Liver (tissue), 9 donors: ENCODE measurements around the gene DFFB. TPM values are rescaled to one million over a fixed set of nuclear protein-coding genes. Genes with fewer than 3 reads are reported as not detected.

Source experiments
- DNase-seq: peaks from one replicate; pipeline ENCODE4 v3.0.0-alpha.2; 2017; ENCODE audit warnings: low spot score
- H3K27ac ChIP-seq, 2 donors: one replicate each; pipeline ENCODE4 v1.7.0; 2013; ENCODE audit warnings: inconsistent platforms in 2 of 2, low read length in 2 of 2, control low read depth in 1 of 2, low read depth in 1 of 2, mild to moderate bottlenecking in 1 of 2
- H3K27me3 ChIP-seq, 4 donors: one replicate each; pipeline versions ENCODE4 v1.6.1 to v1.7.0; 2013; ENCODE audit warnings: low read length in 3 of 4, inconsistent platforms in 1 of 4, mild to moderate bottlenecking in 1 of 4, moderate library complexity in 1 of 4; ENCODE audit not compliant: control insufficient read depth in 4 of 4, insufficient read depth in 4 of 4
- H3K36me3 ChIP-seq, 4 donors: one replicate each; pipeline versions ENCODE4 v1.6.1 to v1.7.0; 2013; ENCODE audit warnings: low read length in 3 of 4, mild to moderate bottlenecking in 3 of 4, low read depth in 1 of 4, moderate library complexity in 1 of 4; ENCODE audit not compliant: control insufficient read depth in 4 of 4, insufficient read depth in 3 of 4
- H3K4me1 ChIP-seq, 4 donors: one replicate each; pipeline versions ENCODE4 v1.6.1 to v1.7.0; 2013; ENCODE audit warnings: low read length in 3 of 4, mild to moderate bottlenecking in 3 of 4, moderate library complexity in 1 of 4; ENCODE audit not compliant: control insufficient read depth in 4 of 4, insufficient read depth in 4 of 4
- H3K4me3 ChIP-seq, 3 donors: one replicate each; pipeline versions ENCODE4 v1.6.1 to v1.7.0; 2013; ENCODE audit warnings: low read length in 3 of 3, control low read depth in 1 of 3, low read depth in 1 of 3, mild to moderate bottlenecking in 1 of 3
- H3K9ac ChIP-seq, 2 donors: one replicate each; pipeline ENCODE4 v1.7.0; 2013; ENCODE audit warnings: low read length in 2 of 2, mild to moderate bottlenecking in 2 of 2, moderate library complexity in 2 of 2, control low read depth in 1 of 2, low read depth in 1 of 2
- H3K9me3 ChIP-seq, 4 donors: one replicate each; pipeline versions ENCODE4 v1.6.1 to v1.7.0; 2013; ENCODE audit warnings: low read length in 3 of 4; ENCODE audit not compliant: control insufficient read depth in 4 of 4
- ATF3 ChIP-seq: IDR thresholded peaks from 2 replicates; pipeline ENCODE4 v1.6.1; 2016; ENCODE audit warnings: antibody characterized with exemption
- CTCF ChIP-seq: fragments of 150-350 bp; IDR thresholded peaks from 2 replicates; pipeline ENCODE4 v1.5.1; 2017; ENCODE audit warnings: improper control_type of control experiment, low read depth, low read length; ENCODE audit not compliant: missing input control
- FOXA1 ChIP-seq: IDR thresholded peaks from 2 replicates; pipeline ENCODE4 v1.6.1; 2016; ENCODE audit warnings: antibody characterized with exemption
- FOXA2 ChIP-seq: IDR thresholded peaks from 2 replicates; pipeline ENCODE4 v1.6.1; 2016; ENCODE audit warnings: antibody characterized with exemption
- GABPA ChIP-seq, 2 donors: IDR thresholded peaks in 1 of 2; conservative IDR thresholded peaks in 1 of 2; 2 replicates each; pipeline ENCODE4 v1.6.1; 2016; ENCODE audit warnings: antibody characterized with exemption in 2 of 2, mild to moderate bottlenecking in 1 of 2, moderate library complexity in 1 of 2
- HNF4A ChIP-seq, 2 donors: conservative IDR thresholded peaks; 2 replicates each; pipeline ENCODE4 v1.6.1; 2016; ENCODE audit warnings: antibody characterized with exemption in 2 of 2, mild to moderate bottlenecking in 2 of 2
- HNF4G ChIP-seq: IDR thresholded peaks from 2 replicates; pipeline ENCODE4 v1.6.1; 2016; ENCODE audit warnings: antibody characterized with exemption
- JUND ChIP-seq, 2 donors: IDR thresholded peaks; 2 replicates each; pipeline ENCODE4 v1.6.1; 2016; ENCODE audit warnings: antibody characterized with exemption in 2 of 2
- MAX ChIP-seq: IDR thresholded peaks from 2 replicates; pipeline ENCODE4 v1.6.1; 2016; ENCODE audit warnings: antibody characterized with exemption
- NR2F2 ChIP-seq: IDR thresholded peaks from 2 replicates; pipeline ENCODE4 v1.6.1; 2016; ENCODE audit warnings: antibody characterized with exemption
- RAD21 ChIP-seq, 2 donors: IDR thresholded peaks; 2 replicates each; pipeline ENCODE4 v1.6.1; 2016; ENCODE audit warnings: antibody characterized with exemption in 2 of 2, mild to moderate bottlenecking in 2 of 2
- REST ChIP-seq: IDR thresholded peaks from 2 replicates; pipeline ENCODE4 v1.6.1; 2016; ENCODE audit warnings: antibody characterized with exemption, mild to moderate bottlenecking
- RXRA ChIP-seq, 2 donors: IDR thresholded peaks; 2 replicates each; pipeline ENCODE4 v1.6.1; 2017 to 2018; ENCODE audit warnings: antibody characterized with exemption in 2 of 2, mild to moderate bottlenecking in 1 of 2
- SP1 ChIP-seq: IDR thresholded peaks from 2 replicates; pipeline ENCODE4 v1.6.1; 2018; ENCODE audit warnings: antibody characterized with exemption, mild to moderate bottlenecking
- TAF1 ChIP-seq: conservative IDR thresholded peaks from 2 replicates; pipeline ENCODE4 v1.6.1; 2016; ENCODE audit warnings: antibody characterized with exemption, mild to moderate bottlenecking
- ZBTB33 ChIP-seq: IDR thresholded peaks from 2 replicates; pipeline ENCODE4 v1.6.1; 2016; ENCODE audit warnings: antibody characterized with exemption
- WGBS: extraction: QIAGEN DNeasy Blood & Tissue Kit; methylation state at CpG from one replicate; pipeline ENCODE4 v1.1.7; 2013; 5-methylcytosine and 5-hydroxymethylcytosine counted together
- polyA plus RNA-seq, 2 donors: library from polyadenylated mRNA; stranded (reverse) in 1 of 2; unstranded in 1 of 2; fragments of 200-250 nt in 1 of 2; fragments of >200 nt in 1 of 2; fragmentation: Nextera tagmentation in 1 of 2; extraction: Ambion mirVana in 1 of 2; gene quantifications; one replicate each; pipeline versions ENCODE4 v1.2.1 to v1.2.3, GENCODE V29; 2013 to 2015
- total RNA-seq, 2 donors: library from RNA; depleted of rRNA; stranded (reverse); fragments of >200 nt; gene quantifications; one replicate each; pipeline ENCODE4 v1.2.3, GENCODE V29; 2014
- donor health status: healthy.
- donor health status: healthy.
- donor health status: healthy.
- donor health status: healthy.
- donor health status: healthy.

DFFB gene
- total and polyA plus RNA-seq, 4 donors, result 0.92 to 6.1 (median 2.9) TPM

- Histone ChIP-seq H3K27ac (no peak overlapping the region), H3K9ac (no peak overlapping the region), H3K4me1 (peaks cover 0 to 6% (median 0%) of the 10 kb centered on the region in 4 donors), H3K36me3 (no peaks in the 10 kb centered on the region), H3K27me3 (peaks cover 0 to 3% (median 0%) of the 10 kb centered on the region in 4 donors), H3K9me3 (no peaks in the 10 kb centered on the region), H3K4me3 (no peak overlapping the region)
- TF ChIP-seq MAX (no peak), FOXA1 (no peak), JUND (IDR thresholded peaks at IDR 0.05) (no peak), RXRA (IDR thresholded peaks at IDR 0.05) (no peak), HNF4A (conservative IDR thresholded peaks at IDR 0.05) (no peak), ZBTB33 (no peak), TAF1 (no peak), GABPA (IDR thresholded peaks at IDR 0.05 in 1 of 2, conservative IDR thresholded peaks at IDR 0.05 in 1 of 2) (no peak), CTCF (no peak), FOXA2 (no peak), HNF4G (no peak), ATF3 (no peak), REST (no peak), SP1 (no peak), NR2F2 (no peak)
- no peak for DNase-seq
- WGBS, result 83% methylated on average over 15 of the region's 15 CpGs
Measured at GRCh38 chr1:3915551-3916121, 58.4 kb downstream of the DFFB start.

- 81% methylated on average over 8 of the region's 8 CpGs for WGBS
- no peak for DNase-seq
- Histone ChIP-seq H3K4me3 (no peak overlapping the region), H3K9me3 (no peaks in the 10 kb centered on the region), H3K27me3 (no peaks in the 10 kb centered on the region), H3K9ac (no peak overlapping the region), H3K4me1 (no peaks in the 10 kb centered on the region), H3K27ac (no peak overlapping the region), H3K36me3 (no peaks in the 10 kb centered on the region)
- TF ChIP-seq MAX (no peak), CTCF (no peak), ZBTB33 (no peak), RAD21 (IDR thresholded peaks at IDR 0.05) (no peak)
Measured at GRCh38 chr1:3917761-3918160, 60.5 kb downstream of the DFFB start.
